GM12874 (cell line): Measurements from ENCODE around the gene EPB41L2.

Experiments used
- TF ChIP-seq, protein P1 (sequence below): IDR thresholded peaks from 2 replicates; pipeline ENCODE4 v1.5.1; 2011; ENCODE audit warnings: low read depth, mild to moderate bottlenecking, control low read depth, low read length, moderate library complexity; ENCODE audit not compliant: insufficient read depth

The EPB41L2 gene

DNA sequence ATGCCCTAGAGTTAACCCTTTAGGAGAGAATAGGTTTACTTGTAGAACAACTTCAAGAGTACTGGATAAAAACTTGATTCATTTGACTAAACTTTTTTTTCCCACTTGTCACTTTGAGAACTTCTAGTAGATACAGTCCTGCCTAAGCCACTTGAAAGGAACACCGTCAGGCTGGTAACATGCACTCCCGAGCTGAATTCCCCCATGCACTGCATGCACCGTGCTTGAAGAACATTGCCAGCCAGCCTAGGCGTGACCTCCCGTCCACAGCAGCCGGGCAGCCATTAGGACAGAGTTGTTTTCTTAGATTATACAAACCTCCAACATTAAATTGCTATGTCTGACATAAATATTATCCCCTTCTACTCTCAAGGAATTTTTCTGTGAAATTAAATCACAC is 183.2 kb downstream of the EPB41L2 start:
- TF ChIP-seq, protein P1, sequence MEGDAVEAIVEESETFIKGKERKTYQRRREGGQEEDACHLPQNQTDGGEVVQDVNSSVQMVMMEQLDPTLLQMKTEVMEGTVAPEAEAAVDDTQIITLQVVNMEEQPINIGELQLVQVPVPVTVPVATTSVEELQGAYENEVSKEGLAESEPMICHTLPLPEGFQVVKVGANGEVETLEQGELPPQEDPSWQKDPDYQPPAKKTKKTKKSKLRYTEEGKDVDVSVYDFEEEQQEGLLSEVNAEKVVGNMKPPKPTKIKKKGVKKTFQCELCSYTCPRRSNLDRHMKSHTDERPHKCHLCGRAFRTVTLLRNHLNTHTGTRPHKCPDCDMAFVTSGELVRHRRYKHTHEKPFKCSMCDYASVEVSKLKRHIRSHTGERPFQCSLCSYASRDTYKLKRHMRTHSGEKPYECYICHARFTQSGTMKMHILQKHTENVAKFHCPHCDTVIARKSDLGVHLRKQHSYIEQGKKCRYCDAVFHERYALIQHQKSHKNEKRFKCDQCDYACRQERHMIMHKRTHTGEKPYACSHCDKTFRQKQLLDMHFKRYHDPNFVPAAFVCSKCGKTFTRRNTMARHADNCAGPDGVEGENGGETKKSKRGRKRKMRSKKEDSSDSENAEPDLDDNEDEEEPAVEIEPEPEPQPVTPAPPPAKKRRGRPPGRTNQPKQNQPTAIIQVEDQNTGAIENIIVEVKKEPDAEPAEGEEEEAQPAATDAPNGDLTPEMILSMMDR, result no peak

- TF ChIP-seq, protein P1, result no peak
Observed at GRCh38 chr6:130873746-130874145, 189.3 kb downstream of the EPB41L2 start.

GRCh38 chr6:130872250-130873095 is 190.6 kb downstream of the EPB41L2 start:
- TF ChIP-seq, protein P1, result peak; percentile 87

GRCh38 chr6:130870179-130870880 is 192.7 kb downstream of the EPB41L2 start:
- TF ChIP-seq, protein P1, result no peak

- TF ChIP-seq, protein P1, result no peak
Observed at GRCh38 chr6:130869681-130870080, 193.4 kb downstream of the EPB41L2 start.

GRCh38 chr6:130865793-130866192 is 197.3 kb downstream of the EPB41L2 start:
- TF ChIP-seq, protein P1, result no peak

DNA sequence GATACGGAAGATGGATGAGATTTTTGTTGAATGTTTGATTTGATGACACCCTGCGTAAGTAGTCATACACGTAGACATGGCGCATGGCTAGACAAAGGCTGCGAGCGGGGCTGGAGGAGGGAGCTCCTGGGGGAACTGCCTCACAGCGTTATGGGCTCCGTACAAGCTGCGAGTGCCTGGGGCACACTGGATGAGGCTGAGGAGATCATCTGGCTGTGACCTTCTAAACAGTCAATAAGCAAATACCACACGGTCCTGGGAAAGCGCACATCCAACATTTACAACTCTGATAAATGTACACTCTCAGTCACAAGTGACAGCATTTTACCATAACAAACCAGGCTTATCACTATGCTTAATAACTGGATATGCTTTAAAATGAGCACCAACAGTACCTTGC is 198.7 kb downstream of the EPB41L2 start:
- TF ChIP-seq, protein P1, result no peak
